ENCODE measurements around the gene CFL1. TPM values are rescaled to one million over a fixed set of nuclear protein-coding genes. Genes with fewer than 3 reads are reported as not detected.

CFL1 gene
- total and polyA plus RNA-seq, 2 experiments from 2014 or later, result 1,393 to 2,124 TPM

DNA sequence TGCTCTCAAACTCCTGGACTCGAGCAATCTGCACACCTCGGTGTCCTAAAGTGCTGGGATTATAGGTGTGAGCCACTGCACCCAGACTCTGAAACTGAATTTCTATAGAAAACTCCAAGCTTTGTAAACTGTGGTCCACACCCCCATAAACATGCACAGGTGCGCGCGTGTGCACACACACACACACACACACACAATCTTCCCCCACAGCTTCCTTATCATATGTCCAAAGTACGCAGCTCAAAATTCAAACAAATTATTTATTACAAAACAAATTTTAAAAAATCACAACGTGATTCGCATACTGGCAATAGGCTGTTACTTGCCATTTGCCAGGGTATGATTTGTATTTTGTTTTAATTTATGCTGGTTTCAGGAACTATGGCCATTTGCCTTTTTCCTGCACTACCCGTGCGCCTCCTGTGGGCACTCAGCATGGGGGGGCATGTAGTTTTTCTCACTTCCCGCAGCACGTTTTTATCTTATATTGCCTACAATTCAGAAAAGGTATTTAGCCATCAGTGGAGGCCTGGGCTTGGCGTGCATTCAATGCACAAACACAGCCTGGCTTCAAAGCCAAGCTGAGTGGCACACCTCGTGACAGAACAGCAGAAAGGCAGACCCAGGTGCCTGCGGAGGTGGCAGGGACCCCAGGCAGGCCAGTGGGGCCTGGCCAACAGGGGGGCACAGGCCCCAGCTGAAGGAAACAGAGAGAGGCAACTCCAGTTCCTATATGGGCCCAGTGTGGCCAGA, 35.0 kb downstream of the CFL1 start:
- no peak overlapping the region for H2AFZ ChIP-seq
- H3K9me2 ChIP-seq (ENCODE audit: insufficient read depth), result no peaks in the 10 kb centered on the region
- Mint-ChIP-seq H3K4me3 (no peak overlapping the region), H3K36me3 (ENCODE audit: low read depth) (no peaks in the 10 kb centered on the region; the same call in 2 of the 3 replicates), H3K4me1 (peaks cover 5% of the 10 kb centered on the region; the same call in 1 of the 3 replicates), H3K27ac (no peak overlapping the region), H3K27me3 (ENCODE audit: insufficient read depth, low read depth, poor library complexity) (peaks cover 3% of the 10 kb centered on the region), H3K9me3 (no peaks in the 10 kb centered on the region)
- H3K4me3 ChIP-seq, result no peak overlapping the region
- H3F3A ChIP-seq (replicated peaks; ENCODE audit: low read depth), result 0 out of 2 replicates have a peak, but pooled peaks cover 4% of the 10 kb centered on the region
- no peaks in the 10 kb centered on the region for H3K79me2 ChIP-seq (replicated peaks; ENCODE audit: insufficient read depth)
- no peaks in the 10 kb centered on the region; the same call in 1 of the 2 replicates for H4K20me1 ChIP-seq (replicated peaks; ENCODE audit: insufficient read depth)
- H3K36me3 ChIP-seq (ENCODE audit: insufficient read depth), result no peaks in the 10 kb centered on the region
- no peaks in the 10 kb centered on the region for H3K4me1 ChIP-seq (ENCODE audit: insufficient read depth)
- no peak overlapping the region for H3K4me2 ChIP-seq
- no peak overlapping the region for H3K27ac ChIP-seq (ENCODE audit: low read depth)
- TF ChIP-seq ZNF114 (CRISPR knock-in tag; IDR thresholded peaks at IDR 0.05) (no peak), EZH2phosphoT487 (IDR thresholded peaks at IDR 0.05; ENCODE audit: unreplicated experiment) (no peak), JUNB (IDR thresholded peaks at IDR 0.05; ENCODE audit: unreplicated experiment) (no peak), POLR2AphosphoS5 (IDR thresholded peaks at IDR 0.05; ENCODE audit: low read depth) (no peak), ZNF331 (CRISPR knock-in tag; IDR thresholded peaks at IDR 0.05; ENCODE audit: low read depth) (no peak), NANOG (IDR thresholded peaks at IDR 0.05; ENCODE audit: borderline replicate concordance) (no peak), STAT1 (IDR thresholded peaks at IDR 0.05; ENCODE audit: unreplicated experiment) (no peak), EZH2 (IDR thresholded peaks at IDR 0.05; ENCODE audit: low read depth, unreplicated experiment) (no peak), ZNF462 (CRISPR knock-in tag; IDR thresholded peaks at IDR 0.05) (no peak)
- H3K27me3 ChIP-seq (ENCODE audit: insufficient read depth), result no peaks in the 10 kb centered on the region
- ATAC-seq, result no peak
- DNase-seq (ENCODE audit: low spot score), result no peak

Data from GM23338 (cell line).